Cerebellar cortex (tissue), 1 donor: ENCODE measurements around the gene PHACTR2.
A peak's percentile ranks its signal among the peaks of the same experiment; 100 is the strongest.
"Not testable (repeated sequence)": the region's sequence is repeated elsewhere in the genome, so short reads cannot be mapped to it uniquely, and the experiment has no call there.

ENCODE experiments used
- DNase-seq: peaks from one replicate; pipeline ENCODE4 v3.0.0-alpha.2; 2015; ENCODE audit warnings: low spot score

Gene PHACTR2

GRCh38 chr6:143810745-143811144 is 133.0 kb downstream of the PHACTR2 start:
- no peak for DNase-seq

- DNase-seq: no peak
These were observed 133.9 kb downstream of the PHACTR2 start for GRCh38 chr6:143811501-143812157.

- no peak for DNase-seq
These were observed 139.9 kb downstream of the PHACTR2 start for GRCh38 chr6:143817621-143818020.

- no peak for DNase-seq
These were observed 143.6 kb downstream of the PHACTR2 start for GRCh38 chr6:143821359-143821758.

GRCh38 chr6:143822584-143823024 is 144.8 kb downstream of the PHACTR2 start:
- DNase-seq: no peak

GRCh38 chr6:143823548-143823947 is 145.8 kb downstream of the PHACTR2 start:
- DNase-seq: no peak

- DNase-seq: no peak
These were observed 150.8 kb downstream of the PHACTR2 start for GRCh38 chr6:143828572-143828971.

- no peak for DNase-seq
These were observed 158.4 kb downstream of the PHACTR2 start for GRCh38 chr6:143836150-143836549.

GRCh38 chr6:143838395-143838794 is 160.6 kb downstream of the PHACTR2 start:
- DNase-seq: no peak

GRCh38 chr6:143839196-143839595 is 161.4 kb downstream of the PHACTR2 start:
- DNase-seq: no peak

- no peak for DNase-seq
These were observed 163.0 kb downstream of the PHACTR2 start for GRCh38 chr6:143840595-143841265.

GRCh38 chr6:143842461-143842901 is 164.7 kb downstream of the PHACTR2 start:
- peak; percentile 76 for DNase-seq

- peak; percentile 98 for DNase-seq
These were observed 165.3 kb downstream of the PHACTR2 start, which contains the start of gene LTV1 for GRCh38 chr6:143842902-143843676. Gene LTV1, plus strand, starts transcription at chr6:143843338. Its CDS starts 140 bp downstream, at chr6:143843478.

- DNase-seq: no peak
These were observed 165.9 kb downstream of the PHACTR2 start for GRCh38 chr6:143843677-143843999.

- DNase-seq: no peak
These were observed 166.2 kb downstream of the PHACTR2 start for GRCh38 chr6:143844006-143844405.

- DNase-seq: no peak
These were observed 167.3 kb downstream of the PHACTR2 start for GRCh38 chr6:143845033-143845432.

GRCh38 chr6:143851706-143852105 is 173.9 kb downstream of the PHACTR2 start:
- DNase-seq: not testable (repeated sequence)

- DNase-seq: not testable (repeated sequence)
These were observed 177.3 kb downstream of the PHACTR2 start for GRCh38 chr6:143855057-143855456.

GRCh38 chr6:143856762-143857161 is 179.0 kb downstream of the PHACTR2 start:
- DNase-seq: not testable (repeated sequence)

- DNase-seq: no peak
These were observed 179.9 kb downstream of the PHACTR2 start for GRCh38 chr6:143857651-143858050.

GRCh38 chr6:143859891-143860660 is 182.3 kb downstream of the PHACTR2 start:
- no peak for DNase-seq

GRCh38 chr6:143863771-143864170 is 186.0 kb downstream of the PHACTR2 start:
- no peak for DNase-seq
